ENCODE measurements around the gene ZBTB42. TPM values are rescaled to one million over a fixed set of nuclear protein-coding genes. Genes with fewer than 3 reads are reported as not detected.

Gene ZBTB42
- total RNA-seq, 1 donor from 2014 or later, result 23.5 TPM

GRCh38 chr14:104797115-104798044 lies 3.5 kb upstream of the ZBTB42 start:
- no peak for DNase-seq (ENCODE audit: low spot score in 2 of 2)
- H3K36me3 ChIP-seq, result no peaks in the 10 kb centered on the region
- peaks cover 36 to 41% of the 10 kb centered on the region in 2 donors for H3K4me1 ChIP-seq
- no peak overlapping the region for H3K4me3 ChIP-seq
- no peaks in the 10 kb centered on the region for H3K9me3 ChIP-seq
- intact Hi-C loops (cut with DNase I), result no loop called here
- no peak for TF ChIP-seq CTCF (IDR thresholded peaks at IDR 0.05)
- peak overlapping the region; percentile 96 to 99 for H3K27ac ChIP-seq
- H3K27me3 ChIP-seq, result no peaks in the 10 kb centered on the region

- DNase-seq (ENCODE audit: low spot score in 2 of 2), result no peak
- H3K9me3 ChIP-seq, result no peaks in the 10 kb centered on the region
- H3K27ac ChIP-seq, result peak overlapping the region; percentile 96 to 99
- H3K4me3 ChIP-seq, result no peak overlapping the region
- H3K4me1 ChIP-seq, result peaks cover 25 to 29% of the 10 kb centered on the region in 2 donors
- no peaks in the 10 kb centered on the region for H3K27me3 ChIP-seq
- no peak for TF ChIP-seq CTCF (IDR thresholded peaks at IDR 0.05)
- intact Hi-C loops (cut with DNase I), result no loop called here
- H3K36me3 ChIP-seq, result no peaks in the 10 kb centered on the region
Measured at GRCh38 chr14:104798300-104799243, 2.3 kb upstream of the ZBTB42 start.

GRCh38 chr14:104799244-104800014 lies 1.5 kb upstream of the ZBTB42 start:
- intact Hi-C loops (cut with DNase I), result loop anchor here (1.0 kb wide), 2 partner anchors 27 to 46 kb away; partner anchors contain the start of gene SIVA1
- Histone ChIP-seq H3K9me3 (no peaks in the 10 kb centered on the region), H3K27me3 (no peaks in the 10 kb centered on the region), H3K4me1 (peaks cover 17 to 20% of the 10 kb centered on the region in 2 donors), H3K36me3 (no peaks in the 10 kb centered on the region), H3K4me3 (peak overlapping the region; percentile 75 to 77), H3K27ac (peak overlapping the region; percentile 96 to 99)
- no peak for DNase-seq (ENCODE audit: low spot score in 2 of 2)
- TF ChIP-seq CTCF (IDR thresholded peaks at IDR 0.05), result peak in 2 of 3 experiments; percentile 2 to 31

- Histone ChIP-seq H3K9me3 (no peaks in the 10 kb centered on the region), H3K27me3 (no peaks in the 10 kb centered on the region), H3K4me1 (peaks cover 17 to 20% of the 10 kb centered on the region in 2 donors), H3K27ac (peak overlapping the region; percentile 96 to 99), H3K4me3 (peak overlapping the region; percentile 75 to 77), H3K36me3 (no peaks in the 10 kb centered on the region)
- peak in 1 of 2 donors; percentile 93 for DNase-seq (ENCODE audit: low spot score in 2 of 2)
- intact Hi-C loops (cut with DNase I), result loop anchor here (1.0 kb wide), 2 partner anchors 26 to 47 kb away; partner anchors contain the start of gene SIVA1
- peak; percentile 46 to 62 (median 52) for TF ChIP-seq CTCF (IDR thresholded peaks at IDR 0.05)
Measured at GRCh38 chr14:104800015-104800770, 708 bp upstream of the ZBTB42 start.
